GM23338 (cell line): ENCODE data around the gene SLC2A8. TPM values are rescaled to one million over a fixed set of nuclear protein-coding genes. Genes with fewer than 3 reads are reported as not detected.

Experiments
- ATAC-seq: fragments of 200-7000 bp; cut with Tn5 transposase; 3 replicates; pipeline ENCODE4 v1.9.1; 2020
- DNase-seq: peaks from one replicate; pipeline ENCODE4 v3.0.0-alpha.2; 2015; ENCODE audit warnings: low spot score
- H2AFZ ChIP-seq: fragments of 200-600 bp; sonication (generic); 2 replicates; pipeline ENCODE4 v1.8.0; 2016; ENCODE audit warnings: antibody characterized with exemption, mild to moderate bottlenecking, moderate library complexity
- H3F3A ChIP-seq: fragments of 200-600 bp; sonication (generic); replicated peaks from 2 replicates; pipeline ENCODE4 v1.8.0; 2017; ENCODE audit warnings: antibody characterized with exemption, mixed run types, low read depth
- H3K27ac ChIP-seq: fragments of 200-600 bp; sonication (generic); 2 replicates; pipeline ENCODE4 v1.6.1; 2016; ENCODE audit warnings: low read depth
- H3K27me3 ChIP-seq: fragments of 200-600 bp; sonication (generic); 2 replicates; pipeline ENCODE4 v1.8.0; 2016; ENCODE audit warnings: mild to moderate bottlenecking, mixed run types, moderate library complexity; ENCODE audit not compliant: insufficient read depth
- H3K36me3 ChIP-seq: fragments of 200-600 bp; sonication (generic); 2 replicates; pipeline ENCODE4 v1.8.0; 2016; ENCODE audit warnings: mild to moderate bottlenecking; ENCODE audit not compliant: insufficient read depth
- H3K4me1 ChIP-seq: fragments of 200-600 bp; sonication (generic); 2 replicates; pipeline ENCODE4 v1.8.0; 2016; ENCODE audit warnings: mild to moderate bottlenecking, moderate library complexity; ENCODE audit not compliant: insufficient read depth
- H3K4me2 ChIP-seq: fragments of 200-600 bp; sonication (generic); 2 replicates; pipeline ENCODE4 v1.7.1; 2017; ENCODE audit warnings: mixed run types
- H3K4me3 ChIP-seq: fragments of 200-600 bp; sonication (generic); 2 replicates; pipeline ENCODE4 v1.6.1; 2016; ENCODE audit warnings: mixed run types
- H3K79me2 ChIP-seq: fragments of 200-600 bp; sonication (generic); replicated peaks from 2 replicates; pipeline ENCODE4 v1.8.0; 2017; ENCODE audit warnings: mild to moderate bottlenecking; ENCODE audit not compliant: insufficient read depth
- H3K9me2 ChIP-seq: fragments of 200-600 bp; sonication (generic); 2 replicates; pipeline ENCODE4 v1.8.0; 2017; ENCODE audit not compliant: insufficient read depth
- H4K20me1 ChIP-seq: fragments of 200-600 bp; sonication (generic); replicated peaks from 2 replicates; pipeline ENCODE4 v1.8.0; 2017; ENCODE audit warnings: mild to moderate bottlenecking; ENCODE audit not compliant: insufficient read depth
- H3K27ac Mint-ChIP-seq: 2 replicates; pipeline ENCODE4 v1.8.0; 2020; ENCODE audit warnings: inconsistent platforms, mild to moderate bottlenecking, moderate library complexity, mixed read lengths
- H3K27me3 Mint-ChIP-seq: 3 replicates; pipeline ENCODE4 v1.8.0; 2022; ENCODE audit warnings: low read depth, mild to moderate bottlenecking, moderate library complexity, mixed read lengths, inconsistent platforms; ENCODE audit not compliant: insufficient read depth, poor library complexity
- H3K36me3 Mint-ChIP-seq: 3 replicates; pipeline ENCODE4 v1.8.0; 2021; ENCODE audit warnings: low read depth, mild to moderate bottlenecking, inconsistent platforms, moderate library complexity, mixed read lengths
- H3K4me1 Mint-ChIP-seq: 3 replicates; pipeline ENCODE4 v1.8.0; 2020; ENCODE audit warnings: mild to moderate bottlenecking, inconsistent platforms, mixed read lengths
- H3K4me3 Mint-ChIP-seq: 3 replicates; pipeline ENCODE4 v1.8.0; 2021; ENCODE audit warnings: moderate library complexity, mild to moderate bottlenecking, inconsistent platforms, mixed read lengths
- H3K9me3 Mint-ChIP-seq: 3 replicates; pipeline ENCODE4 v1.8.0; 2020; ENCODE audit warnings: moderate library complexity, mild to moderate bottlenecking, inconsistent platforms, mixed read lengths
- CREB1 ChIP-seq: fragments of 250-450 bp; sonication (Bioruptor Pico); IDR thresholded peaks from 2 replicates; pipeline ENCODE4 v1.5.0; 2020; ENCODE audit warnings: low read depth, mild to moderate bottlenecking, moderate library complexity
- CTCF ChIP-seq, 2 experiments: fragments of 200-600 bp in 1 of 2; sonication (generic) in 1 of 2; conservative IDR thresholded peaks; 2 replicates each; pipeline versions ENCODE4 v1.5.1 to v1.6.1; 2016 to 2017; ENCODE audit warnings: antibody characterized with exemption in 2 of 2, low read depth in 2 of 2, mild to moderate bottlenecking in 2 of 2, moderate library complexity in 1 of 2
- ETS1 ChIP-seq: IDR thresholded peaks from 2 replicates; pipeline ENCODE4 v1.6.1; 2016; ENCODE audit warnings: antibody characterized with exemption
- EZH2 ChIP-seq: fragments of 200-600 bp; sonication (generic); IDR thresholded peaks from one replicate; pipeline ENCODE4 v1.8.0; 2017; ENCODE audit warnings: antibody characterized with exemption, mild to moderate bottlenecking, low read depth; ENCODE audit not compliant: unreplicated experiment
- EZH2phosphoT487 ChIP-seq: fragments of 200-600 bp; sonication (generic); IDR thresholded peaks from one replicate; pipeline ENCODE4 v1.8.1; 2018; ENCODE audit warnings: antibody characterized with exemption; ENCODE audit not compliant: unreplicated experiment
- POLR2AphosphoS5 ChIP-seq: IDR thresholded peaks from 2 replicates; pipeline ENCODE4 v1.6.1; 2016; ENCODE audit warnings: antibody characterized with exemption, low read depth
- ZNF114 ChIP-seq: fragments of 250-450 bp; sonication (Bioruptor Pico); IDR thresholded peaks from 2 replicates; pipeline ENCODE4 v1.5.0; 2020; ENCODE audit warnings: mild to moderate bottlenecking, moderate library complexity
- ZNF331 ChIP-seq: fragments of 250-450 bp; sonication (Bioruptor Pico); IDR thresholded peaks from 2 replicates; pipeline ENCODE4 v1.5.0; 2020; ENCODE audit warnings: low read depth, mild to moderate bottlenecking, moderate library complexity
- polyA plus RNA-seq: library from polyadenylated mRNA; unstranded; fragments of >200 nt; fragmentation: Nextera tagmentation; extraction: Ambion mirVana; gene quantifications from 2 replicates; pipeline ENCODE4 v1.2.1, GENCODE V29; 2016
- total RNA-seq: library from RNA; depleted of rRNA; stranded (reverse); fragments of >200 nt; shearing (Covaris generic); gene quantifications from 2 replicates; pipeline ENCODE4 v1.2.3, GENCODE V29; 2014

The SLC2A8 gene
- total and polyA plus RNA-seq, 2 experiments from 2014 or later = 16.3 to 34.1 TPM

- TF ChIP-seq CTCF (conservative IDR thresholded peaks at IDR 0.05; ENCODE audit: low read depth in 2 of 2) = no peak
- no peak for TF ChIP-seq ZNF114 (CRISPR knock-in tag)
- TF ChIP-seq EZH2phosphoT487 = no peak
- TF ChIP-seq POLR2AphosphoS5 = no peak
- no peak for TF ChIP-seq ZNF331 (CRISPR knock-in tag)
- TF ChIP-seq ETS1 = no peak
Observed at GRCh38 chr9:127360250-127360649, 36.7 kb upstream of the SLC2A8 start (continued).

- H3K36me3 ChIP-seq = peaks cover 3% of the 10 kb centered on the region; the same call in 1 of the 2 replicates
- TF ChIP-seq ZNF114 (CRISPR knock-in tag) = no peak
- no peak for TF ChIP-seq ETS1
- no peak for TF ChIP-seq CREB1 (CRISPR knock-in tag)
- TF ChIP-seq CTCF (conservative IDR thresholded peaks at IDR 0.05; ENCODE audit: low read depth in 2 of 2) = peak; percentile 51 to 77
- no peak for TF ChIP-seq EZH2
- peak; percentile 99 for ATAC-seq
- peak; percentile 82 for DNase-seq
- H3K27me3 Mint-ChIP-seq = peaks cover 1% of the 10 kb centered on the region
- H3K27ac Mint-ChIP-seq = no peak overlapping the region
- H3K4me3 ChIP-seq = no peak overlapping the region
- H2AFZ ChIP-seq = no peak overlapping the region
- no peak overlapping the region for H3K27ac ChIP-seq
- no peaks in the 10 kb centered on the region for H4K20me1 ChIP-seq
- no peaks in the 10 kb centered on the region; the same call in 2 of the 3 replicates for H3K36me3 Mint-ChIP-seq
- no peaks in the 10 kb centered on the region; the same call in 1 of the 3 replicates for H3K4me1 Mint-ChIP-seq
- H3K4me2 ChIP-seq = no peak overlapping the region
- H3K4me1 ChIP-seq = no peaks in the 10 kb centered on the region
- H3K9me2 ChIP-seq = no peaks in the 10 kb centered on the region
- H3K4me3 Mint-ChIP-seq = no peak overlapping the region
- H3K9me3 Mint-ChIP-seq = no peaks in the 10 kb centered on the region; the same call in 2 of the 3 replicates
- H3K79me2 ChIP-seq = no peaks in the 10 kb centered on the region
- H3K27me3 ChIP-seq = no peaks in the 10 kb centered on the region
- no peaks in the 10 kb centered on the region for H3F3A ChIP-seq
Observed at GRCh38 chr9:127360829-127361228, 36.1 kb upstream of the SLC2A8 start.
